ENCODE measurements around the gene CSTF1.

CSTF1 gene

GRCh38 chr20:56392132-56392880 lies at the start of gene CSTF1, which contains the start of gene AURKA:
Gene CSTF1 (plus strand): TSS chr20:56392645. CDS start chr20:56395553, 2,908 bp downstream.
Gene AURKA (minus strand): TSS chr20:56392215. CDS start chr20:56388197, 4,018 bp downstream.
- peak; percentile 90 to 99 (median 98) for DNase-seq

- no peak for DNase-seq
Measured at GRCh38 chr20:56342783-56343182, 49.7 kb upstream of the CSTF1 start.

GRCh38 chr20:56343861-56344381 lies 48.5 kb upstream of the CSTF1 start:
- peak in 36 of 58 donors; percentile 4 to 63 (median 20) for DNase-seq

- no peak for DNase-seq
Measured at GRCh38 chr20:56345911-56346310, 46.5 kb upstream of the CSTF1 start.

- DNase-seq, result no peak
Measured at GRCh38 chr20:56347628-56348304, 44.7 kb upstream of the CSTF1 start.

- DNase-seq, result no peak
Measured at GRCh38 chr20:56348305-56348693, 44.1 kb upstream of the CSTF1 start.

- DNase-seq, result no peak
Measured at GRCh38 chr20:56348746-56349145, 43.7 kb upstream of the CSTF1 start.

- no peak for DNase-seq
Measured at GRCh38 chr20:56350842-56351241, 41.6 kb upstream of the CSTF1 start.

- DNase-seq, result no peak
Measured at GRCh38 chr20:56352345-56353055, 39.9 kb upstream of the CSTF1 start.

- DNase-seq, result no peak
Measured at GRCh38 chr20:56353356-56353755, 39.1 kb upstream of the CSTF1 start.

GRCh38 chr20:56358070-56358469 lies 34.4 kb upstream of the CSTF1 start:
- no peak for DNase-seq

GRCh38 chr20:56358600-56359211 lies 33.7 kb upstream of the CSTF1 start, which contains the start of gene FAM210B:
Gene FAM210B (plus strand): TSS chr20:56358974. CDS start chr20:56359006, 32 bp downstream.
- peak in 57 of 58 donors; percentile 14 to 93 (median 81) for DNase-seq

GRCh38 chr20:56359212-56360132 lies 33.0 kb upstream of the CSTF1 start:
- DNase-seq, result peak in 34 of 58 donors; percentile 13 to 54 (median 34)

- DNase-seq, result no peak
Measured at GRCh38 chr20:56360133-56360907, 32.1 kb upstream of the CSTF1 start.

GRCh38 chr20:56360908-56361205 lies 31.6 kb upstream of the CSTF1 start:
- no peak for DNase-seq

- DNase-seq, result no peak
Measured at GRCh38 chr20:56361900-56362299, 30.5 kb upstream of the CSTF1 start.

- DNase-seq, result no peak
Measured at GRCh38 chr20:56362833-56363413, 29.5 kb upstream of the CSTF1 start.

- no peak for DNase-seq
Measured at GRCh38 chr20:56363491-56363890, 29.0 kb upstream of the CSTF1 start.
